Prostate gland (tissue), 2 donors: ENCODE measurements around the gene PTPRD.

Experiments
- CTCF ChIP-seq, 4 experiments: fragments of 200-600 bp in 2 of 4; fragments of 450-650 bp in 2 of 4; sonication (generic) in 2 of 4; IDR thresholded peaks; 1 replicate in 3 of 4; 2 replicates in 1 of 4; pipeline ENCODE4 v1.5.1; 2016 to 2019; ENCODE audit warnings: antibody characterized with exemption in 4 of 4, mild to moderate bottlenecking in 2 of 4, moderate library complexity in 2 of 4
- POLR2A ChIP-seq: fragments of 450-650 bp; IDR thresholded peaks from one replicate; pipeline ENCODE4 v1.6.1; 2016; ENCODE audit warnings: antibody characterized with exemption, mild to moderate bottlenecking

DNA sequence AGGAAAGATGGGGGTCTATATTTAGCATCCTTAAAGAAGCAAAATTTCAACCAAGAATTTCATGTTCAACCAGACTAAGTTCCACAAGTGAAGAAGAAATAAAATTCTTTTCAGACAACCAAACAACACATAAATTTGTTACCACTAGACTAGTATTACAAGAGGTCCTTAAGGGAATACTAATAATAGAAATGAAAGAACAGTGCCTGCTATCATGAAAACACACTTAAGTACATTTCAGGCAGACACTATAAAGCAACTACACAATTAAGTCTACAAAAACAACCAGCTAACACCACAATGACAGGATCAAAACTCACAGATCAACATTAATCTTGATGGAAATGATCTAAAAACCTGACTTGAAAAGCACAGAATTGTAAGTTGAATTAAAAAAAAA is 477.2 kb downstream of the PTPRD start:
- TF ChIP-seq CTCF (IDR thresholded peaks at IDR 0.05): no peak
- TF ChIP-seq POLR2A: no peak
